Neural progenitor cell (in vitro differentiated cells): Measurements from ENCODE around the gene VIPR1.

Experiments
- EZH2 ChIP-seq: fragments of 200-600 bp; sonication (generic); IDR thresholded peaks from 2 replicates; pipeline ENCODE4 v1.6.1; 2017; ENCODE audit warnings: antibody characterized with exemption, mild to moderate bottlenecking, moderate library complexity
- EZH2phosphoT487 ChIP-seq: fragments of 200-600 bp; sonication (generic); IDR thresholded peaks from 2 replicates; pipeline ENCODE4 v1.6.1; 2017; ENCODE audit warnings: antibody characterized with exemption
- TF ChIP-seq, protein P1 (sequence below): fragments of 200-600 bp; sonication (generic); IDR thresholded peaks from 2 replicates; pipeline ENCODE4 v1.5.1; 2017; ENCODE audit warnings: antibody characterized with exemption, mild to moderate bottlenecking

- TF ChIP-seq, protein P1, sequence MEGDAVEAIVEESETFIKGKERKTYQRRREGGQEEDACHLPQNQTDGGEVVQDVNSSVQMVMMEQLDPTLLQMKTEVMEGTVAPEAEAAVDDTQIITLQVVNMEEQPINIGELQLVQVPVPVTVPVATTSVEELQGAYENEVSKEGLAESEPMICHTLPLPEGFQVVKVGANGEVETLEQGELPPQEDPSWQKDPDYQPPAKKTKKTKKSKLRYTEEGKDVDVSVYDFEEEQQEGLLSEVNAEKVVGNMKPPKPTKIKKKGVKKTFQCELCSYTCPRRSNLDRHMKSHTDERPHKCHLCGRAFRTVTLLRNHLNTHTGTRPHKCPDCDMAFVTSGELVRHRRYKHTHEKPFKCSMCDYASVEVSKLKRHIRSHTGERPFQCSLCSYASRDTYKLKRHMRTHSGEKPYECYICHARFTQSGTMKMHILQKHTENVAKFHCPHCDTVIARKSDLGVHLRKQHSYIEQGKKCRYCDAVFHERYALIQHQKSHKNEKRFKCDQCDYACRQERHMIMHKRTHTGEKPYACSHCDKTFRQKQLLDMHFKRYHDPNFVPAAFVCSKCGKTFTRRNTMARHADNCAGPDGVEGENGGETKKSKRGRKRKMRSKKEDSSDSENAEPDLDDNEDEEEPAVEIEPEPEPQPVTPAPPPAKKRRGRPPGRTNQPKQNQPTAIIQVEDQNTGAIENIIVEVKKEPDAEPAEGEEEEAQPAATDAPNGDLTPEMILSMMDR = no peak
- TF ChIP-seq EZH2 (no peak), EZH2phosphoT487 (no peak)
Measured at GRCh38 chr3:42517117-42517516, 14.7 kb downstream of the VIPR1 start.
